NK-92 (cell line): ENCODE data around the gene PRR20G.

Source experiments
- DNase-seq: peaks from one replicate; lab custom pipeline; 2025; ENCODE audit not compliant: unreplicated experiment; lab: John Stamatoyannopoulos, UW

Gene PRR20G

DNA sequence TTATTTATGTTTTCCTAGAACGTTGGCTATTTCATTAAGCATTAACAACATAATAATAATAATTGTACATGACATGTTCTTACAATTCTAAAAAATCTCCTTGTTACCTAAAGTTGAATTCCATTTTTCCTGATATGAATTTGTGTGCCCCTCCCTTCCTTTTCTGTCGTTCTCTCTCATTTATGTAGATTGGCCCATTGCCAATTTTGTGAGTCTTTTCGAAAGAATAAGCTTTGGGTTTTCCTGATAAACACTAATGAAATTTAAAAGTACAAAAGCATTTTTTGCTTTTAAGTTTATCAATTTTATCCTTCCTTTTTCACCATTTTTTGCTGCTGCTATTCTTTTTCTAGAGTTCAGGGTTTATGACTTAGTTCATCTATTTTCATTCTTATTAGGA, 50.0 kb downstream of the PRR20G start:
- DNase-seq, result no peak

GRCh38 chr3:127235706-127236105, 52.1 kb downstream of the PRR20G start:
- DNase-seq, result no peak

GRCh38 chr3:127234778-127235177, 53.1 kb downstream of the PRR20G start:
- no peak for DNase-seq
